HepG2 (cell line): ENCODE data around the gene NGLY1. TPM values are rescaled to one million over a fixed set of nuclear protein-coding genes. Genes with fewer than 3 reads are reported as not detected.

ENCODE experiments used
- CCAR2 ChIP-seq: fragments of 200-400 bp; formaldehyde crosslinking; optimal IDR thresholded peaks from 2 replicates; pipeline ENCODE3; 2018; ENCODE audit warnings: low read depth, mild to moderate bottlenecking, low read length, moderate library complexity
- DPF2 ChIP-seq: sonication (generic); formaldehyde crosslinking; IDR thresholded peaks from 2 replicates; pipeline ENCODE4 v1.4.0; 2020; ENCODE audit warnings: mild to moderate bottlenecking, low read depth, missing genetic modification reagents, borderline replicate concordance
- ERF ChIP-seq: IDR thresholded peaks from 2 replicates; pipeline ENCODE4 v1.6.1; 2018; ENCODE audit warnings: missing biosample characterization, missing genetic modification reagents
- HMG20B ChIP-seq: conservative IDR thresholded peaks from 2 replicates; pipeline ENCODE4 v1.6.1; 2016; ENCODE audit warnings: missing genetic modification reagents, missing compliant biosample characterization
- NFE2L1 ChIP-seq: sonication (generic); formaldehyde crosslinking; IDR thresholded peaks from 2 replicates; pipeline ENCODE4 v1.4.0; 2020; ENCODE audit warnings: missing genetic modification reagents, mild to moderate bottlenecking, borderline replicate concordance
- NR2F2 ChIP-seq: IDR thresholded peaks from 2 replicates; pipeline ENCODE4 v1.6.1; 2012; ENCODE audit warnings: low read depth, inconsistent platforms, borderline replicate concordance
- SYNCRIP ChIP-seq: fragments of 200-400 bp; formaldehyde crosslinking; IDR thresholded peaks from 2 replicates; pipeline ENCODE4 v1.6.1; 2018; ENCODE audit warnings: mild to moderate bottlenecking, low read depth, low read length; ENCODE audit not compliant: insufficient read depth
- YEATS2 ChIP-seq: sonication (generic); formaldehyde crosslinking; IDR thresholded peaks from 2 replicates; pipeline ENCODE4 v1.4.0; 2020; ENCODE audit warnings: missing genetic modification reagents, borderline replicate concordance
- ZBTB42 ChIP-seq: sonication (generic); formaldehyde crosslinking; IDR thresholded peaks from 2 replicates; pipeline ENCODE4 v1.5.0; 2020; ENCODE audit warnings: mild to moderate bottlenecking, missing genetic modification reagents
- ZFP62 ChIP-seq: sonication (generic); formaldehyde crosslinking; IDR thresholded peaks from 2 replicates; pipeline ENCODE4 v1.4.0; 2020; ENCODE audit warnings: missing genetic modification reagents
- ZNF326 ChIP-seq: sonication (generic); formaldehyde crosslinking; IDR thresholded peaks from 2 replicates; pipeline ENCODE4 v1.4.0; 2020; ENCODE audit warnings: missing genetic modification reagents, borderline replicate concordance
- ZNF367 ChIP-seq: sonication (generic); formaldehyde crosslinking; IDR thresholded peaks from 2 replicates; pipeline ENCODE4 v1.4.0; 2020; ENCODE audit warnings: missing genetic modification reagents, borderline replicate concordance
- ZNF431 ChIP-seq: sonication (generic); formaldehyde crosslinking; IDR thresholded peaks from 2 replicates; pipeline ENCODE4 v1.9.0; 2022; ENCODE audit warnings: missing genetic modification reagents, low read depth, mild to moderate bottlenecking, borderline replicate concordance
- ZNF616 ChIP-seq: sonication (generic); formaldehyde crosslinking; IDR thresholded peaks from 2 replicates; pipeline ENCODE4 v1.5.0; 2020; ENCODE audit warnings: low read depth, mild to moderate bottlenecking, missing genetic modification reagents
- ZSCAN21 ChIP-seq: sonication (generic); formaldehyde crosslinking; IDR thresholded peaks from 2 replicates; pipeline ENCODE4 v1.8.0; 2022; ENCODE audit warnings: mild to moderate bottlenecking, missing genetic modification reagents, moderate library complexity, borderline replicate concordance
- ZSCAN31 ChIP-seq: sonication (generic); formaldehyde crosslinking; IDR thresholded peaks from 2 replicates; pipeline ENCODE4 v1.5.0; 2020; ENCODE audit warnings: low read depth, mild to moderate bottlenecking, missing genetic modification reagents
- polyA plus RNA-seq, 8 experiments: library from polyadenylated mRNA; depleted of rRNA in 3 of 8; stranded (reverse) in 7 of 8; unstranded in 1 of 8; fragments of >200 nt; fragmentation: Illumina TruSeq in 4 of 8; extraction: Trizol in 4 of 8; gene quantifications; 2 replicates each; pipeline versions ENCODE4 v1.2.1 to v1.2.3, GENCODE V29; 2011 to 2016; ENCODE audit warnings: low read depth in 4 of 8, missing spikeins in 1 of 8, mixed read lengths in 1 of 8; ENCODE audit not compliant: insufficient read depth in 1 of 8
- total RNA-seq, 5 experiments: library from RNA; depleted of rRNA; stranded (reverse); fragments of >200 nt; fragmentation: Illumina TruSeq; extraction: Trizol; gene quantifications; 2 replicates each; pipeline ENCODE4 v1.2.3, GENCODE V29; 2016; ENCODE audit warnings: low read depth in 1 of 5
- TF ChIP-seq, protein P1 (sequence below): sonication (generic); formaldehyde crosslinking; IDR thresholded peaks from 2 replicates; pipeline ENCODE4 v1.4.0; 2020; ENCODE audit warnings: missing genetic modification reagents
- TF ChIP-seq, protein P2 (sequence below): sonication (generic); formaldehyde crosslinking; IDR thresholded peaks from 2 replicates; pipeline ENCODE4 v1.5.0; 2020; ENCODE audit warnings: mild to moderate bottlenecking, missing genetic modification reagents
- TF ChIP-seq, protein P3 (sequence below): sonication (generic); formaldehyde crosslinking; IDR thresholded peaks from 2 replicates; pipeline ENCODE4 v1.4.0; 2020; ENCODE audit warnings: missing genetic modification reagents

Gene NGLY1
- total and polyA plus RNA-seq, 2 of the 13 experiments (the other 11 are each of a cell fraction or from before 2014, with no cell fraction given) = 28.2 to 44.5 TPM

DNA sequence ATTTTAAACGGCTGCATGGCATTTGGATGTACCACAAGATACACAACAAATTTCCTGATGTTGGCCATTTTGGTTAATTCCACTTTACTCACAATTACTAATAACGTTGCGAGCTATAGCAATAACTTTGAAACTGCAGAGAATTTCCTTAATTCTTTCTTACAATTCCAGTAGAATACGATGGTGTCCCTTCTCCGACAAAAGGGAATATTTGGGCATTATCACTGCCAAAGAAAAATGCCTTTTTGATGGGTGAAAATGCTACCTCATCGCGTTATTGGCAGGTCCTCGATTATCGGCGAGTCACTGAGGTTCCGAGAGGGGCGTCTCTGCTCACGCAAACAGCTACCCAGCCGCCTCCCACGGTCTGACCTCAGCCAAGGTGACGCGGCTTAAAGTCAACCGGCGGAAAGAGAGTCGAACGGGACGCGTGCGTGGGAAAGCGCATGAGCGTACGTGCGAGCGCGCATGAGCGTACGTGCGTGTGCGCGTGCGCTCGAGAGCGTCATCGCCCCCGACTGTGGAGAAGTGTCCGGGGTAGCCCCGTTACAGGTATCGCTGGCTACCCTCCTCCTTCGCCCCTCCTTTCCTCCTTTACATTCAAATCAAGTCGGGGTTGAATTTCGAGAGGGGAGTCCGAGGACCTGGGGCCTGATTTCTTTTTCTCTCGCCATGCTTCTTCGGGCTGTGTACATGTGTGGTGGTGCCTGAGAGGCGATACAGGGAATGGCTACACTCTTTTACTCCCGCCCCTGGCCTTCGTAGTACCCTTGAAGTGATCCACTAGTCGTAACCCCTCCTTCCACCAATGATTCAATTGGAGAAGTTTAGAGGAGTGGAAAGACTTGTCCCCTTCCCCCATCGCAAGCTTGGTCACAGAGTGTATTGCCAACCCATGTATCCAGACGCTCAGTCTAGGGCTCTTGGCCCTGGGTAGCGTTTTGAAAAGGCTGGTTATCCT, 6.6 kb upstream of the NGLY1 start, which contains the start of gene OXSM (continued):
- no peak for TF ChIP-seq ZNF616 (CRISPR knock-in tag)
- TF ChIP-seq YEATS2 (CRISPR knock-in tag) = peak; percentile 92; the same call in 1 of the 2 replicates
- no peak for TF ChIP-seq SYNCRIP
- TF ChIP-seq HMG20B (CRISPR knock-in tag) = 0 out of 2 replicates have a peak, but pooled peaks have one; percentile 46
- no peak; the same call in 1 of the 2 replicates for TF ChIP-seq DPF2 (CRISPR knock-in tag)
- TF ChIP-seq CCAR2 = no peak
- peak; percentile 98 for TF ChIP-seq ZNF431 (CRISPR knock-in tag)
- peak; percentile 88 for TF ChIP-seq ERF (CRISPR knock-in tag)
- TF ChIP-seq ZSCAN21 = peak; percentile 87; the same call in 1 of the 2 replicates
- TF ChIP-seq NR2F2 = no peak
- no peak for TF ChIP-seq NFE2L1 (CRISPR knock-in tag)
- TF ChIP-seq, protein P1, sequence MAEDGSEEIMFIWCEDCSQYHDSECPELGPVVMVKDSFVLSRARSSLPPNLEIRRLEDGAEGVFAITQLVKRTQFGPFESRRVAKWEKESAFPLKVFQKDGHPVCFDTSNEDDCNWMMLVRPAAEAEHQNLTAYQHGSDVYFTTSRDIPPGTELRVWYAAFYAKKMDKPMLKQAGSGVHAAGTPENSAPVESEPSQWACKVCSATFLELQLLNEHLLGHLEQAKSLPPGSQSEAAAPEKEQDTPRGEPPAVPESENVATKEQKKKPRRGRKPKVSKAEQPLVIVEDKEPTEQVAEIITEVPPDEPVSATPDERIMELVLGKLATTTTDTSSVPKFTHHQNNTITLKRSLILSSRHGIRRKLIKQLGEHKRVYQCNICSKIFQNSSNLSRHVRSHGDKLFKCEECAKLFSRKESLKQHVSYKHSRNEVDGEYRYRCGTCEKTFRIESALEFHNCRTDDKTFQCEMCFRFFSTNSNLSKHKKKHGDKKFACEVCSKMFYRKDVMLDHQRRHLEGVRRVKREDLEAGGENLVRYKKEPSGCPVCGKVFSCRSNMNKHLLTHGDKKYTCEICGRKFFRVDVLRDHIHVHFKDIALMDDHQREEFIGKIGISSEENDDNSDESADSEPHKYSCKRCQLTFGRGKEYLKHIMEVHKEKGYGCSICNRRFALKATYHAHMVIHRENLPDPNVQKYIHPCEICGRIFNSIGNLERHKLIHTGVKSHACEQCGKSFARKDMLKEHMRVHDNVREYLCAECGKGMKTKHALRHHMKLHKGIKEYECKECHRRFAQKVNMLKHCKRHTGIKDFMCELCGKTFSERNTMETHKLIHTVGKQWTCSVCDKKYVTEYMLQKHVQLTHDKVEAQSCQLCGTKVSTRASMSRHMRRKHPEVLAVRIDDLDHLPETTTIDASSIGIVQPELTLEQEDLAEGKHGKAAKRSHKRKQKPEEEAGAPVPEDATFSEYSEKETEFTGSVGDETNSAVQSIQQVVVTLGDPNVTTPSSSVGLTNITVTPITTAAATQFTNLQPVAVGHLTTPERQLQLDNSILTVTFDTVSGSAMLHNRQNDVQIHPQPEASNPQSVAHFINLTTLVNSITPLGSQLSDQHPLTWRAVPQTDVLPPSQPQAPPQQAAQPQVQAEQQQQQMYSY (CRISPR knock-in tag) = no peak
- TF ChIP-seq ZNF367 (CRISPR knock-in tag) = peak; percentile 24; the same call in 1 of the 2 replicates
- TF ChIP-seq, protein P2, sequence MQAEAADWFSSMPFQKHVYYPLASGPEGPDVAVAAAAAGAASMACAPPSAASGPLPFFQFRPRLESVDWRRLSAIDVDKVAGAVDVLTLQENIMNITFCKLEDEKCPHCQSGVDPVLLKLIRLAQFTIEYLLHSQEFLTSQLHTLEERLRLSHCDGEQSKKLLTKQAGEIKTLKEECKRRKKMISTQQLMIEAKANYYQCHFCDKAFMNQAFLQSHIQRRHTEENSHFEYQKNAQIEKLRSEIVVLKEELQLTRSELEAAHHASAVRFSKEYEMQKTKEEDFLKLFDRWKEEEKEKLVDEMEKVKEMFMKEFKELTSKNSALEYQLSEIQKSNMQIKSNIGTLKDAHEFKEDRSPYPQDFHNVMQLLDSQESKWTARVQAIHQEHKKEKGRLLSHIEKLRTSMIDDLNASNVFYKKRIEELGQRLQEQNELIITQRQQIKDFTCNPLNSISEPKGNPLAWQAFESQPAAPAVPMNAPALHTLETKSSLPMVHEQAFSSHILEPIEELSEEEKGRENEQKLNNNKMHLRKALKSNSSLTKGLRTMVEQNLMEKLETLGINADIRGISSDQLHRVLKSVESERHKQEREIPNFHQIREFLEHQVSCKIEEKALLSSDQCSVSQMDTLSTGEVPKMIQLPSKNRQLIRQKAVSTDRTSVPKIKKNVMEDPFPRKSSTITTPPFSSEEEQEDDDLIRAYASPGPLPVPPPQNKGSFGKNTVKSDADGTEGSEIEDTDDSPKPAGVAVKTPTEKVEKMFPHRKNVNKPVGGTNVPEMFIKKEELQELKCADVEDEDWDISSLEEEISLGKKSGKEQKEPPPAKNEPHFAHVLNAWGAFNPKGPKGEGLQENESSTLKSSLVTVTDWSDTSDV (CRISPR knock-in tag) = no peak
- TF ChIP-seq ZSCAN31 (CRISPR knock-in tag) = peak; percentile 82; the same call in 1 of the 2 replicates
- no peak for TF ChIP-seq ZBTB42 (CRISPR knock-in tag)
- TF ChIP-seq ZFP62 (CRISPR knock-in tag) = no peak
- TF ChIP-seq ZNF326 (CRISPR knock-in tag) = no peak
- TF ChIP-seq, protein P3, sequence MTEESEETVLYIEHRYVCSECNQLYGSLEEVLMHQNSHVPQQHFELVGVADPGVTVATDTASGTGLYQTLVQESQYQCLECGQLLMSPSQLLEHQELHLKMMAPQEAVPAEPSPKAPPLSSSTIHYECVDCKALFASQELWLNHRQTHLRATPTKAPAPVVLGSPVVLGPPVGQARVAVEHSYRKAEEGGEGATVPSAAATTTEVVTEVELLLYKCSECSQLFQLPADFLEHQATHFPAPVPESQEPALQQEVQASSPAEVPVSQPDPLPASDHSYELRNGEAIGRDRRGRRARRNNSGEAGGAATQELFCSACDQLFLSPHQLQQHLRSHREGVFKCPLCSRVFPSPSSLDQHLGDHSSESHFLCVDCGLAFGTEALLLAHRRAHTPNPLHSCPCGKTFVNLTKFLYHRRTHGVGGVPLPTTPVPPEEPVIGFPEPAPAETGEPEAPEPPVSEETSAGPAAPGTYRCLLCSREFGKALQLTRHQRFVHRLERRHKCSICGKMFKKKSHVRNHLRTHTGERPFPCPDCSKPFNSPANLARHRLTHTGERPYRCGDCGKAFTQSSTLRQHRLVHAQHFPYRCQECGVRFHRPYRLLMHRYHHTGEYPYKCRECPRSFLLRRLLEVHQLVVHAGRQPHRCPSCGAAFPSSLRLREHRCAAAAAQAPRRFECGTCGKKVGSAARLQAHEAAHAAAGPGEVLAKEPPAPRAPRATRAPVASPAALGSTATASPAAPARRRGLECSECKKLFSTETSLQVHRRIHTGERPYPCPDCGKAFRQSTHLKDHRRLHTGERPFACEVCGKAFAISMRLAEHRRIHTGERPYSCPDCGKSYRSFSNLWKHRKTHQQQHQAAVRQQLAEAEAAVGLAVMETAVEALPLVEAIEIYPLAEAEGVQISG = peak; percentile 91
